A673 (cell line): Measurements from ENCODE around the gene PKNOX2. TPM values are rescaled to one million over a fixed set of nuclear protein-coding genes. Genes with fewer than 3 reads are reported as not detected.

Source experiments
- BruUV-seq: library from RNA; stranded (reverse); fragments of 400-500 nt; replicated peaks from 2 replicates; lab custom pipeline; 2021; lab: Mats Ljungman, UMichigan
- CTCF ChIA-PET: fragments of 300-600 bp; sonication (Branson Sonifier 250); formaldehyde crosslinking; loops from one replicate; lab custom pipeline; 2022; ENCODE audit warnings: antibody characterized with exemption; lab: Charles Lee
- POLR2A ChIA-PET: fragments of 300-600 bp; sonication (Branson Sonifier 250); formaldehyde crosslinking; loops from one replicate; lab custom pipeline; 2022; ENCODE audit warnings: antibody characterized with exemption; ENCODE audit not compliant: low non-redundant PET; lab: Charles Lee
- DNase-seq: peaks from one replicate; pipeline ENCODE4 v3.0.0-alpha.2; 2015; ENCODE audit warnings: low spot score
- H3K27ac ChIP-seq: fragments of 200-600 bp; sonication (generic); 2 replicates; pipeline ENCODE4 v1.5.1; 2016; ENCODE audit warnings: mixed run types, low read depth, mild to moderate bottlenecking, mixed read lengths, antibody characterized with exemption, low read length; ENCODE audit not compliant: poor library complexity, severe bottlenecking
- H3K27me3 ChIP-seq: fragments of 200-600 bp; sonication (generic); replicated peaks from 2 replicates; pipeline ENCODE4 v1.6.1; 2017; ENCODE audit warnings: mixed run types, low read depth, mild to moderate bottlenecking, mixed read lengths, antibody characterized with exemption, low read length; ENCODE audit not compliant: insufficient read depth, poor library complexity
- H3K36me3 ChIP-seq: fragments of 200-600 bp; sonication (generic); 2 replicates; pipeline ENCODE4 v1.6.1; 2016; ENCODE audit warnings: mixed run types, mild to moderate bottlenecking, mixed read lengths, antibody characterized with exemption, low read length; ENCODE audit not compliant: insufficient read depth, poor library complexity, severe bottlenecking
- H3K4me1 ChIP-seq: fragments of 200-600 bp; sonication (generic); 2 replicates; pipeline ENCODE4 v1.6.1; 2017; ENCODE audit warnings: mixed run types, mild to moderate bottlenecking, mixed read lengths, antibody characterized with exemption, low read length; ENCODE audit not compliant: insufficient read depth, poor library complexity, severe bottlenecking
- H3K4me3 ChIP-seq: fragments of 200-600 bp; sonication (generic); 2 replicates; pipeline ENCODE4 v1.5.1; 2016; ENCODE audit warnings: low read depth, mixed run types, mild to moderate bottlenecking, mixed read lengths, low read length; ENCODE audit not compliant: poor library complexity, severe bottlenecking
- H3K9me3 ChIP-seq: fragments of 200-600 bp; sonication (generic); 2 replicates; pipeline ENCODE4 v1.6.1; 2016; ENCODE audit warnings: mixed run types, low read depth, mild to moderate bottlenecking, mixed read lengths, antibody characterized with exemption, low read length; ENCODE audit not compliant: poor library complexity, severe bottlenecking
- EZH2 ChIP-seq: fragments of 200-600 bp; sonication (generic); IDR thresholded peaks from 2 replicates; pipeline ENCODE4 v1.6.1; 2017; ENCODE audit warnings: borderline replicate concordance, low read depth, mild to moderate bottlenecking, mixed read lengths, antibody characterized with exemption, low read length; ENCODE audit not compliant: poor library complexity, severe bottlenecking
- intact Hi-C: fragments of 100-400 bp; cut with micrococcal nuclease; formaldehyde crosslinking; loops from one replicate; pipeline ENCODE4 v1.10.0; 2022; ENCODE audit not compliant: unreplicated experiment
- total RNA-seq: library from RNA; stranded (reverse); gene quantifications from 2 replicates; pipeline ENCODE4 v1.2.3, GENCODE V29; 2021
- TF ChIP-seq, protein P1 (sequence below): fragments of 300-800, 200-600 bp; sonication (generic); conservative IDR thresholded peaks from 2 replicates; pipeline ENCODE4 v1.5.1; 2017; ENCODE audit warnings: low read depth, mild to moderate bottlenecking, antibody characterized with exemption, low read length, moderate library complexity, mixed read lengths

The PKNOX2 gene
- total RNA-seq, 1 experiment from 2014 or later = 1.1 TPM

- no peak for DNase-seq
- Histone ChIP-seq H3K4me1 (no peaks in the 10 kb centered on the region), H3K9me3 (no peaks in the 10 kb centered on the region), H3K27me3 (no peaks in the 10 kb centered on the region), H3K36me3 (no peaks in the 10 kb centered on the region), H3K27ac (no peak overlapping the region), H3K4me3 (no peak overlapping the region)
- intact Hi-C loops = no loop called here
- ChIA-PET POLR2A (no interaction called here), CTCF (no interaction called here)
- no peak for TF ChIP-seq EZH2
- no TSS peak for BruUV-seq
Measured at GRCh38 chr11:125358254-125358840, 193.8 kb downstream of the PKNOX2 start.

DNA sequence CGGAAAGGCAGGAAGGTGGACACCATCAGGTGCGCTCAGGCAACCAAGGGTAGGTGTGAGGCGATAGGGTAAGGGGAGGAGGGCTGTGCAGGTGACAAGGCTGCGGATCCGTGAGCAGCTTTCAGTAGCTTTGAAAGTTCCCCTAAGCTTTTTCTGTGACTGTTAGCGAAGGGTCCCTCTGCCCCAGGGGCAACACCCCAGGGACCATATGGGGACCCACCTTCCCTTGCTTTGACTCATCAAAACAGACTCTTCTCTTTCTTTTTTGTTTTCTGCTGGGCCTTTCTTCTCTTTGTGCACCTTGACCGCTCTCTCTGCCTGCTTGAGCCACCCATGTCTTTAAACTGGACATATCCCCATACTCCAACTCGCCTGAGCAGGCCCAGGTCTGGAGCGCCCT lies 194.6 kb downstream of the PKNOX2 start:
- Histone ChIP-seq H3K27me3 (no peaks in the 10 kb centered on the region), H3K36me3 (no peaks in the 10 kb centered on the region), H3K27ac (no peak overlapping the region), H3K9me3 (no peaks in the 10 kb centered on the region), H3K4me1 (no peaks in the 10 kb centered on the region), H3K4me3 (no peak overlapping the region)
- TF ChIP-seq EZH2 = no peak
- TF ChIP-seq, protein P1, sequence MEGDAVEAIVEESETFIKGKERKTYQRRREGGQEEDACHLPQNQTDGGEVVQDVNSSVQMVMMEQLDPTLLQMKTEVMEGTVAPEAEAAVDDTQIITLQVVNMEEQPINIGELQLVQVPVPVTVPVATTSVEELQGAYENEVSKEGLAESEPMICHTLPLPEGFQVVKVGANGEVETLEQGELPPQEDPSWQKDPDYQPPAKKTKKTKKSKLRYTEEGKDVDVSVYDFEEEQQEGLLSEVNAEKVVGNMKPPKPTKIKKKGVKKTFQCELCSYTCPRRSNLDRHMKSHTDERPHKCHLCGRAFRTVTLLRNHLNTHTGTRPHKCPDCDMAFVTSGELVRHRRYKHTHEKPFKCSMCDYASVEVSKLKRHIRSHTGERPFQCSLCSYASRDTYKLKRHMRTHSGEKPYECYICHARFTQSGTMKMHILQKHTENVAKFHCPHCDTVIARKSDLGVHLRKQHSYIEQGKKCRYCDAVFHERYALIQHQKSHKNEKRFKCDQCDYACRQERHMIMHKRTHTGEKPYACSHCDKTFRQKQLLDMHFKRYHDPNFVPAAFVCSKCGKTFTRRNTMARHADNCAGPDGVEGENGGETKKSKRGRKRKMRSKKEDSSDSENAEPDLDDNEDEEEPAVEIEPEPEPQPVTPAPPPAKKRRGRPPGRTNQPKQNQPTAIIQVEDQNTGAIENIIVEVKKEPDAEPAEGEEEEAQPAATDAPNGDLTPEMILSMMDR = no peak
- CTCF ChIA-PET = no interaction called here
- POLR2A ChIA-PET = interaction anchor here (0.6 kb wide), 1 partner anchor 439 kb away, joined by 3 read pairs; no protein-coding TSS in a partner anchor
- intact Hi-C loops = no loop called here
- BruUV-seq = no TSS peak
- no peak for DNase-seq

DNA sequence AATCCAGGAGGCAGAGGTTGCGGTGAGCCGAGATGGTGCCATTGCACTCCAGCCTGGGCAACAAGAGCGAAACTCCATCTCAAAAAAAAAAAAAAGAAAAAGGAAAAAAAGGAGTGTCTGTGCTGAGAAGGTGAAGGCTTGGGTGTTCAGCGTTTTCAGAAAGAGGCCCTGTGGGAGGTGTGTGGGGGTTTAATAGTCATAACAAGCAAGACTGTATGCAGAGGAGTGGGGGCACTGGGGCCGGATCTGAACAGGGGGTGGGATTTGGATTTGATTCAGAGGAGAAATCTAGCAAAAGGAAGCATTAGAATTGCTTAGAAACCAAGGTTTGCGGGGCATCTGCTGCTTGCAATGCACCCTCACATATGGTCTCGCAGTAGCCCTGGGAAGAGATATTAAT lies 195.5 kb downstream of the PKNOX2 start:
- no peak for TF ChIP-seq EZH2
- TF ChIP-seq, protein P1 = no peak
- H3K9me3 ChIP-seq = no peaks in the 10 kb centered on the region
- H3K4me1 ChIP-seq = peaks cover 5% of the 10 kb centered on the region
- no peak overlapping the region for H3K4me3 ChIP-seq
- ChIA-PET CTCF (no interaction called here), POLR2A (no interaction called here)
- BruUV-seq = no TSS peak
- H3K27ac ChIP-seq = no peak overlapping the region
- H3K27me3 ChIP-seq = no peaks in the 10 kb centered on the region
- intact Hi-C loops = no loop called here
- DNase-seq = no peak
- H3K36me3 ChIP-seq = no peaks in the 10 kb centered on the region
